Activated CD8-positive, alpha-beta T cell treated with anti-CD3 and anti-CD28 coated beads for 36 hours (primary cell): Measurements from ENCODE around the gene PTPRN2. TPM values are rescaled to one million over a fixed set of nuclear protein-coding genes. Genes with fewer than 3 reads are reported as not detected.

Experiments used
- ATAC-seq: fragments of 200-7000 bp; cut with Tn5 transposase; one replicate; pipeline ENCODE4 v1.10.0; 2021; ENCODE audit warnings: mild to moderate bottlenecking, moderate library complexity
- CTCF ChIA-PET: fragments of 350-600 bp; sonication (Branson Sonifier 250); formaldehyde crosslinking; loops from one replicate; lab custom pipeline; 2021; ENCODE audit warnings: antibody characterized with exemption; lab: Charles Lee
- POLR2A ChIA-PET: fragments of 350-600 bp; sonication (Branson Sonifier 250); formaldehyde crosslinking; loops from one replicate; lab custom pipeline; 2021; ENCODE audit warnings: antibody characterized with exemption; lab: Charles Lee
- DNase-seq: peaks from one replicate; pipeline ENCODE4 v3.0.0-alpha.2; 2020
- H3K27ac Mint-ChIP-seq: one replicate; pipeline ENCODE4 v1.8.0; 2021; ENCODE audit warnings: mild to moderate bottlenecking, mixed read lengths
- H3K27me3 Mint-ChIP-seq: one replicate; pipeline ENCODE4 v1.8.0; 2021; ENCODE audit warnings: mixed read lengths
- H3K36me3 Mint-ChIP-seq: one replicate; pipeline ENCODE4 v1.8.0; 2021; ENCODE audit warnings: low read depth, mixed read lengths
- H3K4me1 Mint-ChIP-seq: one replicate; pipeline ENCODE4 v1.8.0; 2021; ENCODE audit warnings: low read depth, mixed read lengths
- H3K4me3 Mint-ChIP-seq: one replicate; pipeline ENCODE4 v1.8.0; 2021; ENCODE audit warnings: mild to moderate bottlenecking, moderate library complexity, mixed read lengths
- H3K9me3 Mint-ChIP-seq: one replicate; pipeline ENCODE4 v1.8.0; 2021; ENCODE audit warnings: mixed read lengths
- intact Hi-C: fragments of 100-400 bp; cut with micrococcal nuclease; formaldehyde crosslinking; loops from one replicate; pipeline ENCODE4 v1.10.0; 2022
- total RNA-seq, 2 experiments: library from RNA; stranded (reverse); gene quantifications; one replicate each; pipeline ENCODE4 v1.2.3, GENCODE V29; 2021
- TF ChIP-seq, protein P1 (sequence below): fragments of 200-600 bp; IDR thresholded peaks from one replicate; pipeline ENCODE4 v1.8.0; 2022; ENCODE audit warnings: antibody characterized with exemption, mild to moderate bottlenecking

The PTPRN2 gene
- total RNA-seq, 2 experiments from 2014 or later = 0.49 to 0.65 TPM

DNA sequence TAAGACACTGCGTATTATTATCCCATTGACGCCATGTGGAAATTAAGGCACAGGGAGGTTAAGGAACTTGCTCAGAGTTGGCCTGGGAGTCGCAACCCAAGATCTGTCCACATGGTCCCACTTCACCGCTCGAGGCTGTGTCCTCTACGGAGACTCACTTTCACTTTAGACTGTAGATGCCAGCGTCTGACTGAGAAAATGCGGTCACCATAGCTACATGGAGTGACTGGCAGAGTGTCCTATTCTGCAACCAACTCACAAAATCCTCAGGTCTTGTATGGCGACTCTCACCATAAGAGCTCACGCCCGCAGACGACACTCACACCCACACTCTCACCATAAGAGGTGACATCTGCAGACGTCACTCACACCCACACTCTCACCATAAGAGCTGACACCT lies 257.9 kb downstream of the PTPRN2 start:
- H3K9me3 Mint-ChIP-seq = peaks cover 38% of the 10 kb centered on the region
- H3K36me3 Mint-ChIP-seq = peaks cover 11% of the 10 kb centered on the region
- intact Hi-C loops = no loop called here
- H3K27ac Mint-ChIP-seq = no peak overlapping the region
- H3K4me3 Mint-ChIP-seq = no peak overlapping the region
- CTCF ChIA-PET = no interaction called here
- POLR2A ChIA-PET = no interaction called here
- peaks cover 5% of the 10 kb centered on the region for H3K4me1 Mint-ChIP-seq
- no peak for ATAC-seq
- TF ChIP-seq, protein P1, sequence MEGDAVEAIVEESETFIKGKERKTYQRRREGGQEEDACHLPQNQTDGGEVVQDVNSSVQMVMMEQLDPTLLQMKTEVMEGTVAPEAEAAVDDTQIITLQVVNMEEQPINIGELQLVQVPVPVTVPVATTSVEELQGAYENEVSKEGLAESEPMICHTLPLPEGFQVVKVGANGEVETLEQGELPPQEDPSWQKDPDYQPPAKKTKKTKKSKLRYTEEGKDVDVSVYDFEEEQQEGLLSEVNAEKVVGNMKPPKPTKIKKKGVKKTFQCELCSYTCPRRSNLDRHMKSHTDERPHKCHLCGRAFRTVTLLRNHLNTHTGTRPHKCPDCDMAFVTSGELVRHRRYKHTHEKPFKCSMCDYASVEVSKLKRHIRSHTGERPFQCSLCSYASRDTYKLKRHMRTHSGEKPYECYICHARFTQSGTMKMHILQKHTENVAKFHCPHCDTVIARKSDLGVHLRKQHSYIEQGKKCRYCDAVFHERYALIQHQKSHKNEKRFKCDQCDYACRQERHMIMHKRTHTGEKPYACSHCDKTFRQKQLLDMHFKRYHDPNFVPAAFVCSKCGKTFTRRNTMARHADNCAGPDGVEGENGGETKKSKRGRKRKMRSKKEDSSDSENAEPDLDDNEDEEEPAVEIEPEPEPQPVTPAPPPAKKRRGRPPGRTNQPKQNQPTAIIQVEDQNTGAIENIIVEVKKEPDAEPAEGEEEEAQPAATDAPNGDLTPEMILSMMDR = no peak
- no peaks in the 10 kb centered on the region for H3K27me3 Mint-ChIP-seq
- no peak for DNase-seq

DNA sequence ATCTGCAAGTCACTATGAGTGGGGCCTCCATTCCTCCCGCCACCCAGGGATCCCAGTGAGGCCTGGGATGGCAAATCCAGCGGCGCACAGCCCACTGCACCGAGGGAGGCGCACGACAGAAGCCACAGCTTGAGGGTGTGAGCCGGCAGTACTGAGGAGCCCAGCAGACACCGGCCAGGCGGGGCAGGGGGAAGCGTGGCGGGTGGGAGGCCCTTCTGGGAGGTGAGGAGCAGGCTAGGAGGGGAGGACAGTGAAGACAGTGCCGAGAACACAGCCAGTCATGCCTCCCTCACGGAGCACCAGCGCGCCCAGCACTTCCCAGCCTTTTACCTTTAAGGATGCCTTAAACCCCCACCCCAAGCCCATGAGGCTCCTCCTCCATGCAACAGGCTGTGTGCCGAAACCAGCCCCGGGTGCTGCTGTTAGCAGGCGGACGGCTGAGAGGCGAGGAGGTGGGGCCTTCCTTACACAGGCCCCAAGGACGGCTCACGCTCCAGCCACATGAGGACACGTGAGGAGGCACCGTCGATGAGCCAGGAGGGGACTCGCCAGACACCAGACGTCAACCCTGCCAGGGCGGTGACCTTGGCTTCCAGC lies 258.5 kb downstream of the PTPRN2 start:
- Mint-ChIP-seq H3K9me3 (peaks cover 38% of the 10 kb centered on the region), H3K4me1 (peaks cover 5% of the 10 kb centered on the region), H3K36me3 (peaks cover 11% of the 10 kb centered on the region), H3K27me3 (no peaks in the 10 kb centered on the region), H3K4me3 (no peak overlapping the region), H3K27ac (no peak overlapping the region)
- CTCF ChIA-PET = no interaction called here
- DNase-seq (no peak), ATAC-seq (no peak)
- intact Hi-C loops = no loop called here
- POLR2A ChIA-PET = no interaction called here
- TF ChIP-seq, protein P1 = no peak

DNA sequence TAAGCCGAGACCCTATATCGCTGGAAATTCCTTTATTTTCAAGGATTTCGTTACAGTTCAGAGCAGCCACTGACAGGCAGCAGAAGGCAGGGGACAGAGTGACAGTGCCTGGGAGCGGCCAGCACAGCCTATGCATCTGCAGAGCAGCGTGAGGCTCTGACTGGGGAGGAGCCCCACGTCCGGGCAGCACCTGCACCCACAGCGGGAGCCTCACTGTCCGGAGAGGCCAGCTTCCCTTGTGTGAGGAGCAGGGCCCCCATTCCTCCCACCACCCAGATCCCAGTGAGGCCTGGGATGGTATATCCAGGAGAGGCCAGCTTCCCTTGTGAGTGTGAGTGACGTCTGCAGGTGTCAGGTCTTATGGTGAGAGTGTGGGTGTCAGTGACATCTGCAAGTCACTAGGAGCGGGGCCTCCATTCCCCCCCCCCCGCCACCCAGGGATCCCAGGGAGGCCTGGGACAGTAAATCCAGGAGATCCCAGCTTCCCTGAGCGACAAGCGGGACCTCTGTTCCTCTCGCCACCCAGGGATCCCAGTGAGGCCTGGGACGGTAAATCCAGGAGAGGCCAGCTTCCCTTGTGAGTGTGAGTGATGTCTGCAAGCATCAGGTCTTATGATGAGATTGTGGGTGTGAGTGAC lies 259.1 kb downstream of the PTPRN2 start:
- TF ChIP-seq, protein P1 = no peak
- Mint-ChIP-seq H3K27ac (no peak overlapping the region), H3K9me3 (peaks cover 35% of the 10 kb centered on the region), H3K4me3 (no peak overlapping the region), H3K36me3 (peaks cover 11% of the 10 kb centered on the region), H3K27me3 (peaks cover 3% of the 10 kb centered on the region), H3K4me1 (peaks cover 5% of the 10 kb centered on the region)
- DNase-seq (no peak), ATAC-seq (no peak)
- ChIA-PET CTCF (no interaction called here), POLR2A (no interaction called here)
- intact Hi-C loops = no loop called here

- Mint-ChIP-seq H3K36me3 (peaks cover 11% of the 10 kb centered on the region), H3K27me3 (peaks cover 3% of the 10 kb centered on the region), H3K4me1 (no peaks in the 10 kb centered on the region), H3K9me3 (peaks cover 30% of the 10 kb centered on the region), H3K4me3 (no peak overlapping the region), H3K27ac (no peak overlapping the region)
- intact Hi-C loops = no loop called here
- DNase-seq = no peak
- TF ChIP-seq, protein P1 = no peak
- ChIA-PET CTCF (no interaction called here), POLR2A (no interaction called here)
- no peak for ATAC-seq
Measured at GRCh38 chr7:158327571-158328180, 259.9 kb downstream of the PTPRN2 start.

DNA sequence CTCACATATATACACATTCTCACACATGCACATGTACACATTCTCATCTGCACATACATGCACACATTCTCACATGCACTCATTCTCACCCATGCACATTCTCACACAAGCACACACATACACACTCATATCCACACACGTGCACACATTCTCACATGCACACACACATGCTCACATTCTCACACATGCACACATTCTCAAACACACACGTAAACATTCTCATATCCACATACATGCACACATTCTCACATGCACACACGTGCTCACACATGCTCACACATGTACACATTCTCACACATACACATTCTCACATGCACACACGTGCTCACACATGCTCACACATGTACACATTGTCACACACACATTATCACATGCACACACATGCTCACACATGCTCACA lies 260.6 kb downstream of the PTPRN2 start:
- no peak overlapping the region for H3K4me3 Mint-ChIP-seq
- POLR2A ChIA-PET = no interaction called here
- intact Hi-C loops = no loop called here
- CTCF ChIA-PET = no interaction called here
- no peak for DNase-seq
- H3K27me3 Mint-ChIP-seq = peaks cover 3% of the 10 kb centered on the region
- H3K9me3 Mint-ChIP-seq = peaks cover 24% of the 10 kb centered on the region
- TF ChIP-seq, protein P1 = no peak
- no peak overlapping the region for H3K27ac Mint-ChIP-seq
- no peaks in the 10 kb centered on the region for H3K4me1 Mint-ChIP-seq
- no peak for ATAC-seq
- peaks cover 5% of the 10 kb centered on the region for H3K36me3 Mint-ChIP-seq
